GM18520 (cell line): ENCODE data around the gene CD5L.
A peak's percentile ranks its signal among the peaks of the same experiment; 100 is the strongest.

Experiments used
- ATAC-seq: cut with Tn5 transposase; IDR thresholded peaks from one replicate; pipeline ENCODE4 v1.9.1; 2021; ENCODE audit not compliant: unreplicated experiment

CD5L gene

DNA sequence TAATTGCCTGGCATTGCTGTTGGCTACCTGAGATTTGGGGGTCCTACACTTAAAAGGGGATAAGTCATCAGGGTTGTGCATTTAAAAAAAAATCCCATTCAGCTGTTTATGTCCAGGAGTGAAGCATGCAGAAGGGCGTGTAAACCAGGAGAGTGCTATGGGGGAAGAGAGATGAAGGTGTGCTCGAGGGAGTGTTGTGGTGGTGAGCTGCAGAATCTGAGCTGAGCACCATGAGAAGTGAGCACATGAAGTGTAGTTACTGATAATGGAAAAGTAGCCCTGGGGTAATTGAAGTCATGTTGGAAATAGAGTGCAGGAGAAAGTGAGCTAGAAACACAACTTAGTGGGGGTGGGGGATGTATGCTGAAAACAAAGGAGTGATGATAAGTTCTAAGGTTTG is 22.4 kb downstream of the CD5L start:
- no peak for ATAC-seq

GRCh38 chr1:157813269-157813668 is 28.3 kb downstream of the CD5L start:
- no peak for ATAC-seq

GRCh38 chr1:157806431-157807149 is 35.0 kb downstream of the CD5L start:
- ATAC-seq: peak; percentile 89

DNA sequence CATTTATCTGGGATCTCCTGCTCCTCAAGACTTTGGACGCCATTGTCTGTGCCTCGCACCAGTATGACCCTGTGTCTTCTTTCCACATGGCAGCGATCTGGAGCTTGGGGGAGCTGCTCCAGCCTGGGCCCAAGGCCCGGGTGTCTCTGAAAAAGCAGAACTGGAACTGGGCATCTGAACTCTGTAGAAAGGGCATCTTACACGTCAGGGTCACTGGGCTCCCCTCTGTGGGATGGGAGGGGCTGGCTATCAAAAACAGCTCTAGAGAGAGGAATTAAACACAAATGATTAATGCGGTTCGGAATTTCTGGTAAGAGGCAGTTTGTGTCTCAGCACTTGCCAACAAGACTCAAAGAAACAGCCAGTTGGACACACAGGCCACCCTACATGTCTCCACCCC is 37.8 kb downstream of the CD5L start:
- no peak for ATAC-seq

- no peak for ATAC-seq
Observed at GRCh38 chr1:157799996-157800395, 41.6 kb downstream of the CD5L start.

- no peak for ATAC-seq
Observed at GRCh38 chr1:157798211-157798610, 43.4 kb downstream of the CD5L start.

GRCh38 chr1:157785248-157785647 is 56.4 kb downstream of the CD5L start:
- no peak for ATAC-seq

- no peak for ATAC-seq
Observed at GRCh38 chr1:157784801-157785200, 56.8 kb downstream of the CD5L start.

DNA sequence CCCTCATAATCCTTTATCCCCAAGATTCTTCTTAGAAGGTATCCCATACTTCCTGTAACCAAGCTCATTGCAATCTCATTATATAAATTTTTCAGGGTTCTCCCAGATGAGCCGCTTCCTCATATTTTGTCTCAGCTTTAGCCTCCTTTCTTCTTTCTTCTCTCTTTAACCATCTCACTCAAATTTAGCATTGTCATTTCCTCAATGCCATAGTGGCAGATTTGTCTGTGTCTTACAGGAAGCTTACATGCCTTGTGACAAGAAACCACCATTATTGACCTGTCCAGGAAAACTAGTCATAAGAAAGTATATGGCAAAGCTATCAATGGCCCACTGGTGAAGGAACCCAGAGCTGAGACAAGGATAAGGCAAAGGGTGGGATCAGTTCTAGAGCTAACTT is 58.7 kb downstream of the CD5L start:
- no peak for ATAC-seq

- ATAC-seq: no peak
Observed at GRCh38 chr1:157781048-157781447, 60.6 kb downstream of the CD5L start.
